ENCODE measurements around the gene GLA.

- TF ChIP-seq CTCF (IDR thresholded peaks at IDR 0.05) (no peak), EZH2 (IDR thresholded peaks at IDR 0.05; ENCODE audit: borderline replicate concordance, insufficient read depth, low read depth, low read length, poor library complexity, severe bottlenecking) (no peak)
Measured at GRCh38 chrX:101417190-101417589, 9.5 kb upstream of the GLA start.
